Measurements from ENCODE around the gene DEFB129.

The DEFB129 gene

DNA sequence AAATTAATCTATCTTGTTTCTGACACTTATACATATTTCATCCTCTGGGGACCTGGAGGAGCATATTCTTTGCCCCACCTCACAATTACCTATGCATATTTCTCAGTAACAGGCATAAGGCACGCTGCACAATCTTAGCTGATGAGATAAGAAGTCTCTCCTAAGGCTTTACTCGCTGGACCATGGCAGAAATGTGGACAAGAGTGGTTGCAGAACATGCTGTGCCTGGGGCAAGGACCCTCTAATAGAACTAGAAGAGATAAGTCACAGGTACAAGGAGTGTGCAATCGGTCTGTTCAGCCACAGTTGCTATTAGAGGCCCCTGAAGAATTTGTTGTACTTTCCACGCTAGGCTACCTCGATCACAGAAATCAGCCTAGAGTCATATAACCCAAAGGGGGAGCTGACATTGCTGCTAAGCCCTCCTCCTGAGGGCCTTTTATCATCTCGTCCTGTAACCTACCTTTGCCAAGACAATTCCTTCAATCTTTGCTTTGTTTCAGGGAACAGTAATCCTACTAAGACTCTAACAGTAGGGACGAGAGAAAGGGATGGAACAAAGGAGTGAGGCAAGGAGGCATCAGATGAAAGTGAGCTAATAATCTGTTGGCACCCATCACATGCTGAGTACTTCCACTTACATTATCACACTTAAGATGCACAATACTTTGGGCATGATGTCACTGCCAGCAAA, 16.1 kb upstream of the DEFB129 start:
- no peaks in the 10 kb centered on the region for H3K27me3 ChIP-seq (ENCODE audit: insufficient read depth, poor library complexity, severe bottlenecking)
- TF ChIP-seq, protein P1, sequence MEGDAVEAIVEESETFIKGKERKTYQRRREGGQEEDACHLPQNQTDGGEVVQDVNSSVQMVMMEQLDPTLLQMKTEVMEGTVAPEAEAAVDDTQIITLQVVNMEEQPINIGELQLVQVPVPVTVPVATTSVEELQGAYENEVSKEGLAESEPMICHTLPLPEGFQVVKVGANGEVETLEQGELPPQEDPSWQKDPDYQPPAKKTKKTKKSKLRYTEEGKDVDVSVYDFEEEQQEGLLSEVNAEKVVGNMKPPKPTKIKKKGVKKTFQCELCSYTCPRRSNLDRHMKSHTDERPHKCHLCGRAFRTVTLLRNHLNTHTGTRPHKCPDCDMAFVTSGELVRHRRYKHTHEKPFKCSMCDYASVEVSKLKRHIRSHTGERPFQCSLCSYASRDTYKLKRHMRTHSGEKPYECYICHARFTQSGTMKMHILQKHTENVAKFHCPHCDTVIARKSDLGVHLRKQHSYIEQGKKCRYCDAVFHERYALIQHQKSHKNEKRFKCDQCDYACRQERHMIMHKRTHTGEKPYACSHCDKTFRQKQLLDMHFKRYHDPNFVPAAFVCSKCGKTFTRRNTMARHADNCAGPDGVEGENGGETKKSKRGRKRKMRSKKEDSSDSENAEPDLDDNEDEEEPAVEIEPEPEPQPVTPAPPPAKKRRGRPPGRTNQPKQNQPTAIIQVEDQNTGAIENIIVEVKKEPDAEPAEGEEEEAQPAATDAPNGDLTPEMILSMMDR (IDR thresholded peaks at IDR 0.05; ENCODE audit: insufficient read depth, low read length), result no peak
- TF ChIP-seq POLR2AphosphoS5 (IDR thresholded peaks at IDR 0.05; ENCODE audit: low read depth) (no peak), SPI1 (IDR thresholded peaks at IDR 0.05; ENCODE audit: borderline replicate concordance, low read depth) (no peak), GABPA (IDR thresholded peaks at IDR 0.05; ENCODE audit: low read depth) (no peak)
- TF ChIP-seq, protein P2, sequence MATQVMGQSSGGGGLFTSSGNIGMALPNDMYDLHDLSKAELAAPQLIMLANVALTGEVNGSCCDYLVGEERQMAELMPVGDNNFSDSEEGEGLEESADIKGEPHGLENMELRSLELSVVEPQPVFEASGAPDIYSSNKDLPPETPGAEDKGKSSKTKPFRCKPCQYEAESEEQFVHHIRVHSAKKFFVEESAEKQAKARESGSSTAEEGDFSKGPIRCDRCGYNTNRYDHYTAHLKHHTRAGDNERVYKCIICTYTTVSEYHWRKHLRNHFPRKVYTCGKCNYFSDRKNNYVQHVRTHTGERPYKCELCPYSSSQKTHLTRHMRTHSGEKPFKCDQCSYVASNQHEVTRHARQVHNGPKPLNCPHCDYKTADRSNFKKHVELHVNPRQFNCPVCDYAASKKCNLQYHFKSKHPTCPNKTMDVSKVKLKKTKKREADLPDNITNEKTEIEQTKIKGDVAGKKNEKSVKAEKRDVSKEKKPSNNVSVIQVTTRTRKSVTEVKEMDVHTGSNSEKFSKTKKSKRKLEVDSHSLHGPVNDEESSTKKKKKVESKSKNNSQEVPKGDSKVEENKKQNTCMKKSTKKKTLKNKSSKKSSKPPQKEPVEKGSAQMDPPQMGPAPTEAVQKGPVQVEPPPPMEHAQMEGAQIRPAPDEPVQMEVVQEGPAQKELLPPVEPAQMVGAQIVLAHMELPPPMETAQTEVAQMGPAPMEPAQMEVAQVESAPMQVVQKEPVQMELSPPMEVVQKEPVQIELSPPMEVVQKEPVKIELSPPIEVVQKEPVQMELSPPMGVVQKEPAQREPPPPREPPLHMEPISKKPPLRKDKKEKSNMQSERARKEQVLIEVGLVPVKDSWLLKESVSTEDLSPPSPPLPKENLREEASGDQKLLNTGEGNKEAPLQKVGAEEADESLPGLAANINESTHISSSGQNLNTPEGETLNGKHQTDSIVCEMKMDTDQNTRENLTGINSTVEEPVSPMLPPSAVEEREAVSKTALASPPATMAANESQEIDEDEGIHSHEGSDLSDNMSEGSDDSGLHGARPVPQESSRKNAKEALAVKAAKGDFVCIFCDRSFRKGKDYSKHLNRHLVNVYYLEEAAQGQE (IDR thresholded peaks at IDR 0.05; ENCODE audit: insufficient replicate concordance, low read depth), result no peak
- H3K27ac ChIP-seq (replicated peaks), result no peak overlapping the region
- no peak overlapping the region for H3K4me3 ChIP-seq (replicated peaks; ENCODE audit: insufficient read depth, low read length)
- no peak for DNase-seq (ENCODE audit: low read depth in 1 of 2, low spot score in 1 of 2)

DNA sequence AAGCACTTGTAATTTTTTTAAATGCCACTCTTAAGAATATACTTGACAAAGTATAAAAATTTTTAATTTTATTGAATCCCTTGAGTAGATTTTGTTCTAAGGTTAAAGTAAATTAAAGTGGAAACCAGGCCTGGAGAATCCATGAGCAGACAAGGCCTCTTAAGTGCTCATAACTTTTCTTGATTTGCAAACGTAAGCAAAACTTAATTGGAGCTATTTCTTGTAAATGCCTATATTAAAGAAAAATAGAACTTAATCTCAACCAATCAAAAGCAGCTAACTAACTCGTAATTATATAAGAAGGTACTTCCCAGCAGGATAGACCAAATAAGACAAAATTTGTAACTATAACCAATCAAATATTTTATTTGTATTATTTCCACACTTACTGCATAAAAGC, 12.7 kb upstream of the DEFB129 start:
- H3K27ac ChIP-seq (replicated peaks), result no peak overlapping the region
- TF ChIP-seq POLR2AphosphoS5 (IDR thresholded peaks at IDR 0.05; ENCODE audit: low read depth) (no peak), SPI1 (IDR thresholded peaks at IDR 0.05; ENCODE audit: borderline replicate concordance, low read depth) (no peak), GABPA (IDR thresholded peaks at IDR 0.05; ENCODE audit: low read depth) (no peak)
- TF ChIP-seq, protein P1 (IDR thresholded peaks at IDR 0.05; ENCODE audit: insufficient read depth, low read length), result no peak
- TF ChIP-seq, protein P2 (IDR thresholded peaks at IDR 0.05; ENCODE audit: insufficient replicate concordance, low read depth), result no peak
- H3K4me3 ChIP-seq (replicated peaks; ENCODE audit: insufficient read depth, low read length), result no peak overlapping the region
- H3K27me3 ChIP-seq (ENCODE audit: insufficient read depth, poor library complexity, severe bottlenecking), result no peaks in the 10 kb centered on the region
- no peak for DNase-seq (ENCODE audit: low read depth in 1 of 2, low spot score in 1 of 2)

DNA sequence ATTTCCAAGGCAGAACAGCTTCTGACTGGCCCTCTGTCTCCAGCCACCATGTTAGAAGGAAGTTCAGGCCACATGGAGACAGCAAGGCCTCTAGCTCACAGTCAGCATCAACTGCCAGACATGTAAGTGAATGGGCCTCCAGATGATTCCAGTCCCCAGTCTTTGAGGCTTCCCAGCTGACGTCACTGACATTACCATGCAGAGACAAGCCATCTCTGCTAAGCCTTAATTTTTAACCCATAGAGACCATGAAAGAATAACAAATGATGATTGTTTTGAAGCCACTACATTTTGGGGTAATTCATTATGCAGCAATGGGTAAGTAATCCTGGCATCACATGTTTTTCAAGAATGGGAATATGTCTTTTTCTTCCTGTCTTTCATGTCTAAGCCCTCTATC, 11.3 kb upstream of the DEFB129 start:
- no peak for TF ChIP-seq POLR2AphosphoS5 (IDR thresholded peaks at IDR 0.05; ENCODE audit: low read depth)
- TF ChIP-seq, protein P2 (IDR thresholded peaks at IDR 0.05; ENCODE audit: insufficient replicate concordance, low read depth), result no peak
- no peak for TF ChIP-seq SPI1 (IDR thresholded peaks at IDR 0.05; ENCODE audit: borderline replicate concordance, low read depth)
- TF ChIP-seq GABPA (IDR thresholded peaks at IDR 0.05; ENCODE audit: low read depth), result no peak
- TF ChIP-seq, protein P1 (IDR thresholded peaks at IDR 0.05; ENCODE audit: insufficient read depth, low read length), result no peak
- Histone ChIP-seq H3K27me3 (ENCODE audit: insufficient read depth, poor library complexity, severe bottlenecking) (no peaks in the 10 kb centered on the region), H3K27ac (replicated peaks) (no peak overlapping the region), H3K4me3 (replicated peaks; ENCODE audit: insufficient read depth, low read length) (no peak overlapping the region)
- no peak for DNase-seq (ENCODE audit: low read depth in 1 of 2, low spot score in 1 of 2)

Data from HL-60 (cell line).